HL-60 (cell line): ENCODE measurements around the gene PWWP2B.

Experiments
- DNase-seq, 2 experiments: peaks; one replicate each; pipeline ENCODE4 v3.0.0-alpha.2; 2010 to 2020; ENCODE audit warnings: low read depth in 1 of 2, low spot score in 1 of 2
- H3K27ac ChIP-seq: fragments of 250-450 bp; sonication (Bioruptor Pico); replicated peaks from 2 replicates; pipeline ENCODE4 v1.5.1; 2020; ENCODE audit warnings: mild to moderate bottlenecking, moderate library complexity
- H3K27me3 ChIP-seq: fragments of 250-450 bp; sonication (Bioruptor Pico); 2 replicates; pipeline ENCODE4 v1.5.1; 2021; ENCODE audit warnings: mild to moderate bottlenecking, moderate library complexity; ENCODE audit not compliant: insufficient read depth, poor library complexity, severe bottlenecking
- H3K4me3 ChIP-seq: replicated peaks from 2 replicates; pipeline ENCODE4 v1.5.1; 2011; ENCODE audit warnings: mild to moderate bottlenecking, control low read depth, low read length; ENCODE audit not compliant: insufficient read depth
- CTCF ChIP-seq: IDR thresholded peaks from one replicate; pipeline ENCODE4 v1.5.1; 2011; ENCODE audit warnings: low read length, control low read depth, inconsistent platforms; ENCODE audit not compliant: insufficient read depth
- GABPA ChIP-seq: IDR thresholded peaks from 2 replicates; pipeline ENCODE4 v1.6.1; 2012; ENCODE audit warnings: low read depth
- POLR2AphosphoS5 ChIP-seq: IDR thresholded peaks from 2 replicates; pipeline ENCODE4 v1.6.1; 2012; ENCODE audit warnings: low read depth
- REST ChIP-seq: IDR thresholded peaks from 2 replicates; pipeline ENCODE4 v1.6.1; 2012; ENCODE audit warnings: low read depth; ENCODE audit not compliant: insufficient replicate concordance
- SPI1 ChIP-seq: IDR thresholded peaks from 2 replicates; pipeline ENCODE4 v1.6.1; 2012; ENCODE audit warnings: low read depth, mild to moderate bottlenecking, borderline replicate concordance

PWWP2B gene

GRCh38 chr10:132443983-132444876 is 47.2 kb downstream of the PWWP2B start:
- H3K27me3 ChIP-seq = no peaks in the 10 kb centered on the region
- TF ChIP-seq SPI1 = no peak
- TF ChIP-seq CTCF = no peak
- no peak for TF ChIP-seq REST
- TF ChIP-seq GABPA = no peak
- peak; percentile 91 to 100 for DNase-seq
- H3K4me3 ChIP-seq = peak overlapping the region; percentile 48
- H3K27ac ChIP-seq = peak overlapping the region; percentile 94

GRCh38 chr10:132444877-132445351 is 47.9 kb downstream of the PWWP2B start:
- Histone ChIP-seq H3K27ac (peak overlapping the region; percentile 94), H3K27me3 (no peaks in the 10 kb centered on the region), H3K4me3 (peak overlapping the region; percentile 48)
- TF ChIP-seq POLR2AphosphoS5 (0 out of 2 replicates have a peak, but pooled peaks have one; percentile 23), SPI1 (no peak)
- peak; percentile 72 to 91 for DNase-seq

GRCh38 chr10:132445516-132446194 is 48.7 kb downstream of the PWWP2B start:
- TF ChIP-seq GABPA (no peak), POLR2AphosphoS5 (peak; percentile 30; the same call in 1 of the 2 replicates), CTCF (no peak), SPI1 (no peak)
- DNase-seq = peak; percentile 79 to 80
- Histone ChIP-seq H3K27me3 (no peaks in the 10 kb centered on the region), H3K27ac (peak overlapping the region; percentile 94), H3K4me3 (peak overlapping the region; percentile 48)

- no peak for TF ChIP-seq SPI1
- TF ChIP-seq CTCF = no peak
- no peak for TF ChIP-seq REST
- TF ChIP-seq GABPA = no peak
- no peak for TF ChIP-seq POLR2AphosphoS5
- DNase-seq = peak; percentile 26 to 42
- H3K27ac ChIP-seq = peak overlapping the region; percentile 94
- peak overlapping the region; percentile 48 for H3K4me3 ChIP-seq
- H3K27me3 ChIP-seq = no peaks in the 10 kb centered on the region
Observed at GRCh38 chr10:132446195-132446581, 49.2 kb downstream of the PWWP2B start.
